Measurements from ENCODE around the gene GRAMD1A. TPM values are rescaled to one million over a fixed set of nuclear protein-coding genes. Genes with fewer than 3 reads are reported as not detected.
A peak's percentile ranks its signal among the peaks of the same experiment; 100 is the strongest.
"Not testable (repeated sequence)": the region's sequence is repeated elsewhere in the genome, so short reads cannot be mapped to it uniquely, and the experiment has no call there.

Gene GRAMD1A
- total RNA-seq, 1 donor from 2014 or later, result 90.7 TPM

- Histone ChIP-seq H3K27me3 (ENCODE audit: low read depth) (no peaks in the 10 kb centered on the region), H3K4me1 (peaks cover 7% of the 10 kb centered on the region), H3K9me3 (no peaks in the 10 kb centered on the region), H3K36me3 (no peaks in the 10 kb centered on the region), H3K27ac (no peak overlapping the region), H3K4me3 (no peak overlapping the region)
- DNase-seq (peak; percentile 51), ATAC-seq (peak; percentile 9 to 52)
- TF ChIP-seq CTCF (IDR thresholded peaks at IDR 0.05), result no peak
- intact Hi-C loops (cut with DNase I), result no loop called here
Observed at GRCh38 chr19:35048911-35049411, 48.8 kb downstream of the GRAMD1A start.

DNA sequence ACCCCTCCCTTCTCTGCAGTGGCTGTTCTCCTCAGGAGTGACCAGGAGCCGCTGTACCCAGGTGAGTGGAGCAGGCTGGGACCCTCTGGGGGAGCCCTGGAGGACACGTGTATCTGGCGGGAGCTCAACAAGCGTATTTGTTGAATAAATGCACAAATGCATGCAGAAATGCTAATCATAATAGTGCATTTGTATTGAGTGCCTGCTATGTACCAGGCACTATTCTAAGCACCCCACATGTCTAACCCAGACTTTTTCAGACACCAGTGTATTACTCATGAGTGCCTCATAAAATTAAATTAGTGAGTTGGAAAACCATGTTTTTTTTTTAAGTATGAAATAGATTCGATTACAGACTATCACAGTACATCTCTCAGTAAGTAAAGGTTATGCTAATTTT lies 49.3 kb downstream of the GRAMD1A start:
- TF ChIP-seq CTCF (IDR thresholded peaks at IDR 0.05), result no peak
- intact Hi-C loops (cut with DNase I), result no loop called here
- no peak for ATAC-seq

GRCh38 chr19:35050662-35051061 lies 50.5 kb downstream of the GRAMD1A start:
- H3K4me1 ChIP-seq; H3K27ac ChIP-seq; H3K4me3 ChIP-seq; H3K36me3 ChIP-seq; intact Hi-C loops (cut with DNase I); ATAC-seq; H3K9me3 ChIP-seq; H3K27me3 ChIP-seq (ENCODE audit: low read depth): not testable (repeated sequence)
- peak; percentile 0 for DNase-seq

More for the DNA sequence above, 49.3 kb downstream of the GRAMD1A start:
- no peak overlapping the region for H3K4me3 ChIP-seq
- H3K27ac ChIP-seq, result no peak overlapping the region
- H3K9me3 ChIP-seq, result no peaks in the 10 kb centered on the region
- no peaks in the 10 kb centered on the region for H3K27me3 ChIP-seq (ENCODE audit: low read depth)
- H3K36me3 ChIP-seq, result no peaks in the 10 kb centered on the region
- peaks cover 2% of the 10 kb centered on the region for H3K4me1 ChIP-seq
- no peak for DNase-seq

GRCh38 chr19:35051268-35051667 lies 51.1 kb downstream of the GRAMD1A start:
- DNase-seq; H3K27me3 ChIP-seq (ENCODE audit: low read depth); H3K4me3 ChIP-seq; H3K9me3 ChIP-seq; H3K36me3 ChIP-seq; H3K4me1 ChIP-seq; intact Hi-C loops (cut with DNase I); ATAC-seq; H3K27ac ChIP-seq: not testable (repeated sequence)

- no peak for ATAC-seq
- intact Hi-C loops (cut with DNase I), result no loop called here
- Histone ChIP-seq H3K36me3 (no peaks in the 10 kb centered on the region), H3K9me3 (no peaks in the 10 kb centered on the region), H3K27me3 (ENCODE audit: low read depth) (no peaks in the 10 kb centered on the region), H3K27ac (no peak overlapping the region), H3K4me3 (no peak overlapping the region), H3K4me1 (no peaks in the 10 kb centered on the region)
- DNase-seq, result peak; percentile 9
- TF ChIP-seq CTCF (IDR thresholded peaks at IDR 0.05), result no peak
Observed at GRCh38 chr19:35051796-35052195, 51.7 kb downstream of the GRAMD1A start.

GRCh38 chr19:35052599-35053190 lies 52.6 kb downstream of the GRAMD1A start:
- ATAC-seq, result no peak
- Histone ChIP-seq H3K36me3 (no peaks in the 10 kb centered on the region), H3K4me3 (no peak overlapping the region), H3K27me3 (ENCODE audit: low read depth) (no peaks in the 10 kb centered on the region), H3K27ac (no peak overlapping the region), H3K4me1 (no peaks in the 10 kb centered on the region), H3K9me3 (no peaks in the 10 kb centered on the region)
- no peak for TF ChIP-seq CTCF (IDR thresholded peaks at IDR 0.05)
- peak; percentile 10 for DNase-seq
- intact Hi-C loops (cut with DNase I), result no loop called here
